Measurements from ENCODE around the gene PATL1.
A peak's percentile ranks its signal among the peaks of the same experiment; 100 is the strongest.
"Not testable (repeated sequence)": the region's sequence is repeated elsewhere in the genome, so short reads cannot be mapped to it uniquely, and the experiment has no call there.

The PATL1 gene

GRCh38 chr11:59673291-59673690, 4.5 kb upstream of the PATL1 start:
- DNase-seq: no peak

GRCh38 chr11:59671471-59671870, 2.6 kb upstream of the PATL1 start:
- no peak for DNase-seq

GRCh38 chr11:59669611-59670009, 773 bp upstream of the PATL1 start:
- no peak for DNase-seq

GRCh38 chr11:59668188-59668949, 468 bp downstream of the PATL1 start:
- DNase-seq: peak; percentile 48

GRCh38 chr11:59667812-59668187, 1.0 kb downstream of the PATL1 start:
- no peak for DNase-seq

- DNase-seq: no peak
Measured at GRCh38 chr11:59666969-59667368, 1.9 kb downstream of the PATL1 start.

GRCh38 chr11:59660621-59661020, 8.2 kb downstream of the PATL1 start:
- no peak for DNase-seq

GRCh38 chr11:59659981-59660380, 8.9 kb downstream of the PATL1 start:
- DNase-seq: no peak

GRCh38 chr11:59658036-59658435, 10.8 kb downstream of the PATL1 start:
- DNase-seq: no peak

GRCh38 chr11:59654893-59655292, 13.9 kb downstream of the PATL1 start:
- DNase-seq: no peak

GRCh38 chr11:59647245-59647980, 21.4 kb downstream of the PATL1 start:
- no peak for DNase-seq

- no peak for DNase-seq
Measured at GRCh38 chr11:59644528-59644927, 24.3 kb downstream of the PATL1 start.

GRCh38 chr11:59643390-59643789, 25.4 kb downstream of the PATL1 start:
- no peak for DNase-seq

- no peak for DNase-seq
Measured at GRCh38 chr11:59641156-59641555, 27.7 kb downstream of the PATL1 start.

GRCh38 chr11:59630493-59630892, 38.3 kb downstream of the PATL1 start:
- DNase-seq: no peak

- no peak for DNase-seq
Measured at GRCh38 chr11:59629996-59630395, 38.8 kb downstream of the PATL1 start.

- DNase-seq: not testable (repeated sequence)
Measured at GRCh38 chr11:59626969-59627368, 41.9 kb downstream of the PATL1 start.

GRCh38 chr11:59625703-59626102, 43.1 kb downstream of the PATL1 start:
- no peak for DNase-seq

- no peak for DNase-seq
Measured at GRCh38 chr11:59617876-59618275, 51.0 kb downstream of the PATL1 start.

GRCh38 chr11:59616396-59616982, 52.3 kb downstream of the PATL1 start:
- no peak for DNase-seq

GRCh38 chr11:59615637-59616395, 53.0 kb downstream of the PATL1 start, which contains the start of gene OSBP:
OSBP (minus strand) TSS chr11:59615774; CDS start chr11:59615664, 110 bp downstream.
- DNase-seq: peak; percentile 97

- peak; percentile 62 for DNase-seq
Measured at GRCh38 chr11:59615120-59615636, 53.7 kb downstream of the PATL1 start.
